GM19193 (cell line): ENCODE data around the gene NUFIP2.
A peak's percentile ranks its signal among the peaks of the same experiment; 100 is the strongest.

Source experiments
- POLR2A ChIP-seq: IDR thresholded peaks from 4 replicates; pipeline ENCODE4 v1.6.1; 2011; ENCODE audit not compliant: insufficient read depth, insufficient read length; ENCODE audit errors: extremely low read depth

NUFIP2 gene, protein sequence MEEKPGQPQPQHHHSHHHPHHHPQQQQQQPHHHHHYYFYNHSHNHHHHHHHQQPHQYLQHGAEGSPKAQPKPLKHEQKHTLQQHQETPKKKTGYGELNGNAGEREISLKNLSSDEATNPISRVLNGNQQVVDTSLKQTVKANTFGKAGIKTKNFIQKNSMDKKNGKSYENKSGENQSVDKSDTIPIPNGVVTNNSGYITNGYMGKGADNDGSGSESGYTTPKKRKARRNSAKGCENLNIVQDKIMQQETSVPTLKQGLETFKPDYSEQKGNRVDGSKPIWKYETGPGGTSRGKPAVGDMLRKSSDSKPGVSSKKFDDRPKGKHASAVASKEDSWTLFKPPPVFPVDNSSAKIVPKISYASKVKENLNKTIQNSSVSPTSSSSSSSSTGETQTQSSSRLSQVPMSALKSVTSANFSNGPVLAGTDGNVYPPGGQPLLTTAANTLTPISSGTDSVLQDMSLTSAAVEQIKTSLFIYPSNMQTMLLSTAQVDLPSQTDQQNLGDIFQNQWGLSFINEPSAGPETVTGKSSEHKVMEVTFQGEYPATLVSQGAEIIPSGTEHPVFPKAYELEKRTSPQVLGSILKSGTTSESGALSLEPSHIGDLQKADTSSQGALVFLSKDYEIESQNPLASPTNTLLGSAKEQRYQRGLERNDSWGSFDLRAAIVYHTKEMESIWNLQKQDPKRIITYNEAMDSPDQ

DNA sequence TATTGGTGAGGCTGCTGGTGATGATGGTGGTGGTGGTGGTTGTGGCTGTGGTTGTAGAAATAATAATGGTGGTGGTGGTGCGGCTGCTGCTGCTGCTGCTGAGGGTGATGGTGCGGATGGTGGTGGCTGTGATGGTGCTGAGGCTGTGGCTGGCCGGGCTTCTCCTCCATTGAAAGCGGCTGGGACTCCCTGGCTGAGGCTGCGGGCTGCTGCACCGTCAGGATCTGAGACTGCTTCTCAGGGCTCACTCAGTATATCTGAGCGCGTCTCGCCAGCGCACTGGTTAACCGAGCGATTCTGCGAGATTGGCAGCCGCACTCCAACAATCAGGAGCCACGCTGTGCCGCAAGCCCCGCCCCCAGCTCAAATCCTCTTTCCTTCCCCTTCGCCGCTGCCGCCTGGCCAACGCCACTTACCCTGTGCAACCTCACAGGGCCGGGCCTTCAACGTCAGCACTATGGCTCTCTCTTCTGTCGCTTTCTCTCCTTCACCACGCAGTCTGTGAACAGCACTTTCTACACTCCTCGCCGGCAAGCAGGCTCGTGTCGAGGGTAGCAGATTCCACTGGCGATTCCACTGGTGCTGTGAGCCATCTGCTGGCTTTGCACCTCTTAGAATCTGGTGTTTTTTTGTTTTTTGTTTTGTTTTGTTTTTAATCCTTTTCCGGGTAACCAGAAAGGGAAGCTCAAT, at the start of gene NUFIP2:
Gene NUFIP2 (minus strand): TSS at position 259 of the 690 bp plus-strand sequence. CDS start 89 bp downstream, at position 170.
- peak; percentile 99 for TF ChIP-seq POLR2A

DNA sequence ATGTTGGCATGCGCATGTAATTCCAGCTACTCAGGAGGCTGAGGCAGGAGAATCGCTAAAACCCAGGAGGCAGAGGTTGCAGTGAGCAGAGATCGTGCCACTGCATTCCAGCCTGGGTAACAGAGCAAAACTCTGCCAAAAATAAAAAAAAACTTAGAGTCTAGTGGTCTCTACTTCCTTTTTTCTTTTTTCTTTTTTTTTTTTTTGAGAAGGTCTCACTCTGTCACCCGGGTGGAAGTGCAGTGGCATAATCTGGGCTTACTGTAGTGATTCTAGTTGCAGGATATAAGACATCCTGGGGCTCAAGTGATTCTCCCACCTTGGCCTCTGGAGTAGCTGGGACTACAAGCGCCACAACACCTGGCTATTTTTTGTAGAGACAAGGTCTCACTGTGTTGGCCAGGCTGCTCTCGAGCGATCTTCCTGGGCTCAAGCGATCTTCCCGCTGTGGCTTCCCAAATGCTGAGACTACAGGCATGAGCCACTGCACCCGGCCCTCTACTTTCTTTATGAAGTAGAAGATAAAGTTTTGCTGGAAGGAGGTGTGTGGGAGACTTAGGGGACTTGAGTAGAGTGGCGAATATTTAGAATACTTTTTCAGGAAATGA, 48.3 kb upstream of the NUFIP2 start:
- no peak for TF ChIP-seq POLR2A

DNA sequence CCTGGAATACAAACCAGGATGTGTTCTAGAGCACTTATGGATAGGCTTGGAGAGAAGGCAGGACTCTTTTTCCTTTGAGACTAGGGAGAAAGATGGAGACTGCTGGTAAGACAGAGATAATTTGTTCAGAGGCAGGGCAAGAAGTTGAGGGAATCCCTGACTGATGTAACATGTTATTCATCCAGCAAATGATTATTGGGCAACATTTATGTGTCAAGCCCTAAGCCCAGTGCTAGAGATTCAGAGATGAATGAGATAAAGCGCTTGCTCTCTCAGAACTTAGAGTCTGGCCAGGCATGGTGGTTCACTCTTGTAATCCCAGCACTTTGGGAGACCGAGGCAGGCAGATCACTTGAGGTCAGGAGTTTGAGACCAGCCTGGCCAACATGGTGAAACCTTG, 47.8 kb upstream of the NUFIP2 start:
- TF ChIP-seq POLR2A, result no peak

DNA sequence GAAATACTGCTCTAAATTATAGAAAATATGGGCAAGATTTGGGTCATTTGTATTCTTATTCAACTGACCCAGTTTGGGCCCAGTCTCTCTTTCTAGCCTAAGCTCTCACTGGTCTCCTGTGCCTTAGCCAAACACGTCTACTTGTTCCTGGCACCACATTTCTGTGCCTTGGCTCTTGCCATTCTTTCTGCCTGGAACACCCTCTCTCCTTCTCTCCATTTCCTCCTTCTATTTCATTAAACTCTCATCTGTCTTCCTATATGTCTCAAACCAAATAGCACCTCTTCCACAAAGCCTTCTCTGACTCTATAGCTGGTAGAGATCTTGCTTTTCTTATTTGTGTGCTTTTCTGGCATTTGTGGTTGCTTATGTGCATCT, 37.7 kb upstream of the NUFIP2 start:
- no peak for TF ChIP-seq POLR2A

DNA sequence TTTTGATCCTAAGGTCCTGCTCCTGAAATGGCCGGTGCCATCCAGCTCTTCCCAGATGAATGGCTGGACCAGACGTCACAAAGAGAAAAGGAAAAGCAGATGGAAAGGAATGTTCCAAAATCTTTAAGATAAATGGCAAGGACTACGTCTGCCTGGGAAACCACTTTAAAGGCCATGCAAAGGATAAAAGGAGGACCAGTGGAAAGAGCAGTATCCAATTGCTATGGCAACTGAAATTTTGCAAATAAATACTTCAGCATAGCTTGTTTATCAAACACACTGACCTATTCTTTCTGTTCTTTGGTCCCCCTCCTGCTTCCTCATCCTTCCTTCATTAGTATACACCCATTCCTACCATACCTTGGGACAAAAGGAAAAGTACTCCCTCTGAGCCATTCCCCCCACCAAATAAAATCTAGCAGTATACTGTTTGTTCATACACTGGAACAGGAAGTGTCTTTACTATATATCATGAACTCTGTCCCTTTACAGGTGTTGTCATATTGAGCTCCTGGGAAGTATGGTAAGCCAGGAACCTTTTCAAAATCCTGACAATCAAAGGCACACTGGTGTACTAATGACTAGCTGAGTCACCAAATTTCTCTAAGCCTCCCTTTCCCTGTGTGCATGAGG, 37.2 kb upstream of the NUFIP2 start:
- TF ChIP-seq POLR2A, result no peak

DNA sequence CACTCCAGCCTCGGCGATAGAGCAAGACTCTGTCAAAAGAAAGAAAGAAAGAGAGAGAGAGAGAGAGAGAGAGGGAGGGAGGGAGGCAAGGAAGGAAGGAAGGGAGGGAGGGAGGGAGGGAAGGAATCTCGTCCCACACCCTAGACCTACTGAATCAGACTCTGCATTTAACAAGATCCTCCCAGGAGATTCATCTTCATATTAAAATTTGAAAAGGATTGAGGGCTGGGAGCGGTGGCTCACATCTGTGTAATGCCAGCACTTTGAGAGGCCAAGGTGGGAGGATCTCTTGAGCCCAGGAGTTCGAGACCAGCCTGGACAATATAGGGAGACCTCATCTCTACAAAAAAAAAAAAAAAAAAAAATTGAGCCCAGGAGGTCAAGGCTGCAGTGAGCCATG, 33.5 kb upstream of the NUFIP2 start:
- TF ChIP-seq POLR2A, result no peak

DNA sequence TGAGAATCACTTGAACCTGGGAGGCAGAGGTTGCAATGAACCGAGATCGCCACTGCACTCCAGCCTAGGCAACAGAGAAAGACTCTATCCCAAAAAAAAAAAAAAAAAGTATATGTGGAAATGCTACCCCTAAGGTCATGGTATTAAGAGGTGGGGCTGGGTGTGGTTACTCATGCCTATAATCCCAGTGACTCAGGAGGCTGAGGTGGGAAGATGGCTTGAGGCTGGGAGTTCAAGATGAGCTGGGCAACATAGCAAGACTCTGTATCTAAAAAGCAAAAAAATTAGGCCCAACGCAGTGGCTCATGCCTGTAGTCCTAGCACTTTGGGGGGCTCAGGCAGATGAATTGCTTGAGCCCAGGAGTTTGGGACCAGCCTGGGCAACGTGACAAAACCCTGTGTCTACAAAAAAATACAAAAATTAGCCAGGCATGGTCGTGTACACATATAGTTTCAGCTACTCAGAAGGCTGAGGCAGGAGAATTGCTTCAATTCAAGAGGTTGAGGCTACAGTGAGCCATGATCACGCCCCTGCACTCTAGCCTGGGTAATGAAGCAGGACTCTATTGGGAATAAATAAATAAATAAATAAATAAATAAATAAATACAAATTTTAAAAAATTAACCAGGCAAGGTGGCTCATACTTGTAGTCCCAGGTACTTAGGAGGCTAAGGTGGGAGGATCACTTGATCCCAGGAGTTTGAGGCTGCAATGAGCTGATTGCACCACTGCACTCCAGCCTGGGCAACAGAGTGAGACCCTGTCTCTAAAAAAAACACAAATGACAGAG, 32.3 kb upstream of the NUFIP2 start:
- TF ChIP-seq POLR2A, result no peak

DNA sequence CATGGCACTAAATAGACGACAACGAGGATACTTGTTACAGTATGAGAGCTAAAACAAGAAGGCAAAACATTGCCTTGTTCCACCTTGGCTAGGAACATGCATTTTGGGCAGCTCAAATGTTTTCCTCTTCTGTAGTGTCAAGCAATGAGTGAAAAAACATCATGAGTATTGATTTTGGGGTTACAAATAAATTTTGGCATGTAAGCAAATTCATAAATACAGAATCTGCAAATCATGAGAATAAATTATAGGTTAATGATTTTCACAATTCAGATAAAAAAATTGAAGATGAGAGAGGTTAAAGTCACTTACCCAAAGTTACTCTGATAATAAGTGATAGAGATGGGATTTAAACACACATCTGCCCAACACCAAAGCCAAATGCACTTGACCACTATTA, 28.4 kb upstream of the NUFIP2 start:
- TF ChIP-seq POLR2A, result no peak

DNA sequence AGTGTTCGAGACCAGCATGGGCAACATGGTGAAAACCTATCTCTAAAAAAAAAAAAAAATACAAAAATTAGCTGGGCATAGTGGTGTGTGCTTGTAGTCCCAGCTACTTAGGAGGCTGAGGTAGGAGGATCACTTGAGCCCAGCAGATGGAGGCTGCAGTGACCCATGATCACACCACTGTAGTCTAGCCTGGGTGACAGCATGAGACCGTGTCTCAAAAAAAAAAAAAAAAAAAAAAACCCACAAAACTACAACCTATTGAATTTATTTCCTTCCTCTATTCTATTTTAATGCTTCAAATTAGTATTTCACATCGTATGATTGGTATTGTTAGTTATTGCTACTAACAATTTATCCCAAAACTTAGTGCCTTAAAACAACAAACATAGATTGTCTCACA, 9.4 kb upstream of the NUFIP2 start:
- TF ChIP-seq POLR2A, result no peak

DNA sequence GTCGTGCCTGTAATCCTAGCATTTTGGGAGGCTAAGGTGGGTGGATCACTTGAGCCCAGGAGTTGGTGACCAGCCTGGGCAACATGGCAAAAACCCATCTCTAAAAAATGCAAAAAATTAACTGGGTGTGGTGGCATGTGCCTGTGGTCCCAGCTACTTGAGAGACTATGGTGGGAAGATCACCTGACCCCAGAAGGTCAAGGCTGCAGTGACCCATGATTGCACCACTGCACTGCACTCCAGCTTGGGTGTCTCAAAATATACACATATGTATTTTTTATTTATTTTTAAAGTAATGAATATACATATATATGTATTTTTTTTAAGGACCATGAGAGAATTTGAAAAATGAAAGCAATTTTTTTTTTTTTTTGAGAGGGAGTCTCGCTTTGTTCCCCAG, 5.1 kb upstream of the NUFIP2 start:
- TF ChIP-seq POLR2A, result no peak

DNA sequence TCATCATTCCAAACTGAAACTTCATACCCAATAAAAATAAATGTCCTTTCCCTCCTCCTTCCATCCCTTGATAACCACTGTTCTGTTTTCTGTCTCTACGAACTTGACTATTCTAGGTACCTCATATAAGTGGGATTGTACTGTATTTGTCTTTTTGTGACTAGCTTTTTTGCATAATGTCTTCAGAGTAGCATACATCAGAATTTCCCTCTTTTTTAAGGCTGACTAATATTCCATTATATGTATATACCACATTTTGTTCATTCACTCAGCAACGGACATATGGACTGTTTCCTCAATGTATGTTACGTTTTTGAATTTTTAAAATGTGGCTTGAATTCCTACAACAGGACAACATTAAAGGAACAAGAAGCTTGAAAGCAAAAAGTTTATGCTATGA, 1.5 kb upstream of the NUFIP2 start:
- no peak for TF ChIP-seq POLR2A

DNA sequence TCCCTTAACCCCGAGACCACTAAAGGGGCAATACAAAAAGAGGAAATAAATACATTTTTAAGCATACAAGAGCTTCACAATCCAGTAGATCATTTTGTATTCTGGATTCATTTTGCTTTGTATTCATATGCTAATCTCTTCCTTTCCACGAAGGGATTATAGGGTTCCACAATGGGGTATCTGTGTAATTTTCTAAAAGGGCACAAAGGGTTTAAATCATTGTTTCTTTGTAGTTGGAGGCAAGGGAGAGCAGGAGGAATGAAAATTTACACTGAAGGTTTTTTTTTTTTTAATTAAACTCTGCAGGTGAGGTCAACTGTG, 592 bp upstream of the NUFIP2 start:
- TF ChIP-seq POLR2A, result no peak

DNA sequence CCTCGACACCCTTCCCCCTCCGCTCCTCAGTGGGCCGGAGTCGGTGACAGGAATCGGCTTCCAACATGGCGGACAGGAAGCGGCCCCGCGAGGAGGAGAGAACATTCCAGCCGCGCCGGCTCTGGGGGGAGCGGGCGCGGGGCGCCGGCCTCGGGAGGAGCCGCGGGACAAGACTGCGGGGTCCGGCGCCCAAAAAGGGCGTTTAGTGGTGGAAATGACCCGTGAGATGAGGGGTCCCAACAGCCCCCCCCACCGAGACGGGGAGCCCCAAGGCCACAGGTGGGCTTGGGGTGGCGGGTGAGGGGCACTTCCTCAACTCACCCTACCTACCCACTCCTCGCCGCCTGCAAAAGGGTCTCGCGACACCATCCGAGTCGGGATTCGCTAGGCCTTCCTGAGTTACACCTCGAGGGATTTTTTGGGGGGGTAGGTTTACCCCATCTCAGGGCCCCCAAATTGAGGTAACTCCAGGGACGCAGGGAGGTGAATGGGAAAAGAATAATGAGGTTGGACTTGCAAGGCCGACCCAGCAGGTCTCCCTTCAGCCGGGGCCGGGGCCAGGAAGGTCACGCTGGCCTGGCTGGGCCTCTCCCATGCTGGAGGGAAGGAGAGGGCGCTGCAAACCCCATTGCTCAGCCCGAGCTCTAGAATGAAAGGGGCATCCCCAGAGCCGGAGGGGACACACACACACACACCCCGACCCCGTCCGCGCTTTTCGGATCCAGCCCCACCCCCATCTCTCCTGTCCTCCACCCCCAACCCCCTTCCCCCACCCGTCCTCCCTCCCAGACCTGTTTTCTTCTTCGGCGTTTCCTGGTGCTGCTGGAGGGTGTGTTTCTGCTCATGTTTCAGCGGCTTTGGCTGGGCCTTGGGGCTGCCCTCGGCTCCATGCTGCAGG, 707 bp downstream of the NUFIP2 start:
- TF ChIP-seq POLR2A, result peak; percentile 46
